ENCODE measurements around the gene REG1A.

Gene REG1A, protein sequence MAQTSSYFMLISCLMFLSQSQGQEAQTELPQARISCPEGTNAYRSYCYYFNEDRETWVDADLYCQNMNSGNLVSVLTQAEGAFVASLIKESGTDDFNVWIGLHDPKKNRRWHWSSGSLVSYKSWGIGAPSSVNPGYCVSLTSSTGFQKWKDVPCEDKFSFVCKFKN

DNA sequence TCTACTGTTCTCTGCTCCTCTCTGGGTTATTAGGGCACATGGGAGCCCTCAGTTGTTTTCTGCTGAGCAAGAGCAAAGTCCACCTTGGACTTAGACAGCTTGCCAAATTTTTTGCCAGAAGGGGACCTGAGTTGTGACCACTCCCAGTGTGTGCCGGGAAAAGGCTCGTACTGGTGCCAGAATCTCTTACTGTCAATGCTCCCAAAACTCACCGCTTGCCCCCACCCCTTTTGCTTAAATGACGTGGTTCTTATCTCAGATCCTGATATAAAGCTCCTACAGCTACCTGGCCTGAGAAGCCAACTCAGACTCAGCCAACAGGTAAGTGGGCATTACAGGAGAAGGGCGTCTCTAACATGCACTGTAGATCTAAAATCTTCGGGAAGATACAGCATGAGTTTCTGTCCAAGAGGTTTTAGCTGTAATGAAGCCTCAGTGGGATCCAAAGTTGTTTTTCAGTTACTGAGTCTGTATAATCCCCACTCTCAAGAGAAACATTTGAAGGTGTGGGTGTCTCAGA lies at the start of gene REG1A:
Gene REG1A (plus strand): TSS at position 295 of the 520 bp plus-strand sequence. CDS start 374 bp downstream, outside the sequence.
- H3K4me3 ChIP-seq (ENCODE audit: low read depth, low read length), result no peak within 1 kb of the TSS
- TF ChIP-seq, protein P1, sequence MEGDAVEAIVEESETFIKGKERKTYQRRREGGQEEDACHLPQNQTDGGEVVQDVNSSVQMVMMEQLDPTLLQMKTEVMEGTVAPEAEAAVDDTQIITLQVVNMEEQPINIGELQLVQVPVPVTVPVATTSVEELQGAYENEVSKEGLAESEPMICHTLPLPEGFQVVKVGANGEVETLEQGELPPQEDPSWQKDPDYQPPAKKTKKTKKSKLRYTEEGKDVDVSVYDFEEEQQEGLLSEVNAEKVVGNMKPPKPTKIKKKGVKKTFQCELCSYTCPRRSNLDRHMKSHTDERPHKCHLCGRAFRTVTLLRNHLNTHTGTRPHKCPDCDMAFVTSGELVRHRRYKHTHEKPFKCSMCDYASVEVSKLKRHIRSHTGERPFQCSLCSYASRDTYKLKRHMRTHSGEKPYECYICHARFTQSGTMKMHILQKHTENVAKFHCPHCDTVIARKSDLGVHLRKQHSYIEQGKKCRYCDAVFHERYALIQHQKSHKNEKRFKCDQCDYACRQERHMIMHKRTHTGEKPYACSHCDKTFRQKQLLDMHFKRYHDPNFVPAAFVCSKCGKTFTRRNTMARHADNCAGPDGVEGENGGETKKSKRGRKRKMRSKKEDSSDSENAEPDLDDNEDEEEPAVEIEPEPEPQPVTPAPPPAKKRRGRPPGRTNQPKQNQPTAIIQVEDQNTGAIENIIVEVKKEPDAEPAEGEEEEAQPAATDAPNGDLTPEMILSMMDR (IDR thresholded peaks at IDR 0.05; ENCODE audit: low read depth, low read length, missing control alignments), result no peak

DNA sequence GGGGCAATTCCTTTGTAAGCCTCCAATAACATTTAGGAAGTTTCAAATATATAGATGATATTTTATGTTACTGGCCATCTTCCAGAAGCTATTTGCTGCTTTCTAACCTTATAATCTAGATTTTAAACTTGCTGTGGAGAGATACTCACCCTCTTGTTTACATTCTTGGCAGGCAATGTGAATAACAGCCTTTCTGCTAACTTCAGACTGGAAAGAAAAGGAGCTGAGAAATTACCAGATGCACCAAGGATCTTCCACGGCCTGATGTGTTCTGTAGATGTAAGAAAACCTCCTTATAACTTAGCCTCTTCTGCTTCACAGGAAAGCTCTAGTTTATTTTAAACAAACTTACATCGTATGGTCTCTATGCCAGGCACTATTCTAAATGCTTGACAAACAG lies 49.2 kb upstream of the REG1A start:
- TF ChIP-seq, protein P1 (IDR thresholded peaks at IDR 0.05; ENCODE audit: low read depth, low read length, missing control alignments), result no peak
- H3K4me3 ChIP-seq (ENCODE audit: low read depth, low read length), result no peak overlapping the region
- DNase-seq (ENCODE audit: low read depth), result no peak

More for the DNA sequence above, at the start of gene REG1A:
- no peak for DNase-seq (ENCODE audit: low read depth)

DNA sequence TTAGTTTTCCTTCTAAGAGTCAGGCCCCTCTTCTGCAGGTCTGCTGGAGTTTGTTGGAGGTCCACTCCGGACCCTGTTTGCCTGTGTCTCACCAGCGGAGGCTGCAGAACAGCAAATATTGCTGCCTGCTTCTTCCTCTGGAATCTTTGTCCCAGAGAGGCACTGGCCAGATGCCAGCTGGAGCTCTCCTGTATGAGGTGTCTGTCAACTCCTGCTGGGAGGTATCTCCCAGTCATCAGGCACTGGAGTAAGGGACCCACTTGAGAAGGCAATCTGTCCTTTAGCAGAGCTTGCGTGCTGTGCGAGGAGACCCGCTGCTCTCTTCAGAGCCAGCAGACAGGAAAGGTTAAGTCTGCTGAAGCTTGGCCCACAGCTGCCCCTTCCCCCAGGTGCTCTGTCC lies 37.3 kb upstream of the REG1A start:
- H3K4me3 ChIP-seq (ENCODE audit: low read depth, low read length), result no peak overlapping the region
- no peak for DNase-seq (ENCODE audit: low read depth)
- TF ChIP-seq, protein P1 (IDR thresholded peaks at IDR 0.05; ENCODE audit: low read depth, low read length, missing control alignments), result no peak

DNA sequence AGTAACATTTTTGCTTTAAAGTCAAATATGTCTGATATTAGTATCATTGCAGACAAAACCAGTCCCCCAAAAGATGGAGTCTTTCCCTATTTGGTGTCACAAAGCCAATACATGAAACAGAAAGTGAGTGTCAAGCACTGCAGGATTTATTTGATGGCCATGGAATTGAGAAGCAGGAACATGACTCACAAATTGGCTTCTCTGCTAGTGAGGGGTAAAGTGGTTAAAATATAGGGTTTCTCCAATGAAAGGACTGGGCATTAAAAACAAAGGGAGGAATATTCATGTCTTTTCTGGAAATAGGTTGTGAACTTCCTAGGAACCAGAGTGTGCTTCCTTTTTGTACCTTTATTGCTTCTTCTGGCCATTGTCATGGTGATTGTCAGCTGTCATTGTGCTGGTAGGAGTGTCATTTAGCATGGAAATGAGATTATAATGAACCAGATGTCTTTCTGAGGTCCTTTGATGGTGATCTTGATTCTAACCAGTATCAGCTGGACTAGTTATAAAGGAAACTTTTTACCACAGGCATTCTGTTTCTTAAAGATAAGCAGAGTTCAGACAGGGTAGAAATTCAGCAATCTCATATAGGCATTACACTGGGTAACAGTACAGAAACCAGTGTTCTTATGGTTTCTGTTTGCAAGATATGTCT lies 36.6 kb upstream of the REG1A start:
- no peak overlapping the region for H3K4me3 ChIP-seq (ENCODE audit: low read depth, low read length)
- TF ChIP-seq, protein P1 (IDR thresholded peaks at IDR 0.05; ENCODE audit: low read depth, low read length, missing control alignments), result no peak
- DNase-seq (ENCODE audit: low read depth), result no peak

DNA sequence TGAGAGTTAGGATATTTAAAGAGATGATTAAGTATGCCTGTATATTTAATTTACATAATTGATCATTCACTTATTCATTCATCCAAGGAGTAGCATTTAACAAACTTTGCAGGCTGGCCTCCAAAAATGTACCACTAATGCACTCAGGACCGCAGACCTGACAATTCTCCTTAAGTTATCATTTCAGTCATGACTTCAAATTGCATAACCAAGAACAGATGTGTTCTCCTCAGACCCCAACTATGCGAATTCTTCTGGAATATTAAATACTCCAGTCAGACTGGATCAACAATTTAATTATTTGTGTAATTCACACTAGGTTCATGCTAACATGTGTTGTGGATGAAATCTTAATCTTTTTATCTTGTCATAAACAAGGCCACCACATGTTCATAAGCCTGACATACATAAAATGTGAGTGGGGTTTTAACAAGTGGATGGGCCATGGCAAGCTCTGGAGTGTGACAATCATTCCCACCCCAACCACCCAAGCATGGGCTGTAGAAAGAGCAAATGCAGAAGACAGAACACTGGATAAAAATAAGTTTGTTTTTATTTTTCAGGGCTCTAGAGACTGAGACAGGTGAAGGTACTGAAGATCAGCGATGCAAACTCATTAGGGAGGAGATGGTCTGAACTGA lies 35.7 kb upstream of the REG1A start:
- TF ChIP-seq, protein P1 (IDR thresholded peaks at IDR 0.05; ENCODE audit: low read depth, low read length, missing control alignments), result no peak
- no peak for DNase-seq (ENCODE audit: low read depth)
- H3K4me3 ChIP-seq (ENCODE audit: low read depth, low read length), result no peak overlapping the region

DNA sequence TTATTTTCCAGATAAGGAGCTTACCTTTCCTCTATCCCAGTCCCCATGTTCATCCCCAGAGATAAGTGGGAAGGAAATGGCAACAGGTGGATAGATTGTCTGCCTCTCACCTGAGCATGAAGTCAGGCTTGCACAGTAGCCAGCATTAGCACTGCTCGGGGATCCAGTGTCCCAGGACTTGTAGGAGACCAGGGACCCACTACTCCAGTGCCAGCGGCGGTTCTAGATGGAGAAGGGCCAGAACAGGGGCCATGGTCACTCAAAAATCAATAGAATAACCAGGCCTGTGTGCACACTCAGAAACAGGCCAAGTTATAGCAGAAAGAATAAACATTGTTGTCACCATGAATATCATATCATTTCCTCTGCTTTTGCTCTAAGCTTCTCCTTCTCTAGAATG lies 34.9 kb upstream of the REG1A start:
- no peak overlapping the region for H3K4me3 ChIP-seq (ENCODE audit: low read depth, low read length)
- TF ChIP-seq, protein P1 (IDR thresholded peaks at IDR 0.05; ENCODE audit: low read depth, low read length, missing control alignments), result no peak
- no peak for DNase-seq (ENCODE audit: low read depth)
